IMR-90 (cell line): ENCODE data around the gene ATG7. TPM values are rescaled to one million over a fixed set of nuclear protein-coding genes. Genes with fewer than 3 reads are reported as not detected.

Experiments used
- ATAC-seq: fragments of 200-7000 bp; cut with Tn5 transposase; 2 replicates; pipeline ENCODE4 v1.9.1; 2020; ENCODE audit warnings: low read depth, mild to moderate bottlenecking, moderate library complexity
- BruUV-seq: library from RNA; stranded (reverse); fragments of 400-500 nt; replicated peaks from 2 replicates; lab custom pipeline; 2021; lab: Mats Ljungman, UMichigan
- CTCF ChIA-PET: fragments of 300-600 bp; formaldehyde crosslinking; extraction: SDS; loops from one replicate; lab custom pipeline; 2021; ENCODE audit warnings: antibody characterized with exemption; lab: Yijun Ruan, JAX
- POLR2A ChIA-PET: fragments of 300-600 bp; sonication (Branson Sonifier 250); formaldehyde crosslinking; loops from one replicate; lab custom pipeline; 2022; ENCODE audit warnings: antibody characterized with exemption; ENCODE audit not compliant: unreplicated experiment; lab: Charles Lee
- DNase-seq: peaks from one replicate; pipeline ENCODE4 v3.0.0; 2013
- H2AFZ ChIP-seq: replicated peaks from 2 replicates; pipeline ENCODE3; 2013; ENCODE audit warnings: low read length, mild to moderate bottlenecking; ENCODE audit not compliant: poor library complexity
- H2AK5ac ChIP-seq: 2 replicates; pipeline ENCODE4 v1.6.1; 2013; ENCODE audit warnings: low read depth, low read length, inconsistent platforms
- H2AK9ac ChIP-seq: replicated peaks from 2 replicates; pipeline ENCODE3; 2013; ENCODE audit warnings: mild to moderate bottlenecking, low read depth, low read length, moderate library complexity; ENCODE audit not compliant: poor library complexity
- H2BK120ac ChIP-seq: 2 replicates; pipeline ENCODE4 v1.6.1; 2013; ENCODE audit warnings: low read depth, low read length, inconsistent platforms
- H2BK15ac ChIP-seq: 3 replicates; pipeline ENCODE4 v1.6.1; 2013; ENCODE audit warnings: low read depth, low read length, inconsistent platforms
- H2BK20ac ChIP-seq: 2 replicates; pipeline ENCODE4 v1.6.1; 2013; ENCODE audit warnings: low read depth, mild to moderate bottlenecking, inconsistent platforms, low read length, moderate library complexity
- H2BK5ac ChIP-seq: 2 replicates; pipeline ENCODE4 v1.6.1; 2013; ENCODE audit warnings: mild to moderate bottlenecking, low read depth, low read length, inconsistent platforms; ENCODE audit not compliant: poor library complexity, severe bottlenecking
- H3K14ac ChIP-seq: replicated peaks from 2 replicates; pipeline ENCODE4 v1.6.1; 2013; ENCODE audit warnings: low read depth, low read length, inconsistent platforms
- H3K18ac ChIP-seq: 2 replicates; pipeline ENCODE4 v1.6.1; 2013; ENCODE audit warnings: low read depth, low read length, control low read depth
- H3K23ac ChIP-seq: 2 replicates; pipeline ENCODE4 v1.6.1; 2013; ENCODE audit warnings: low read depth, low read length, inconsistent platforms
- H3K27ac ChIP-seq: 2 replicates; pipeline ENCODE4 v1.5.1; 2013; ENCODE audit warnings: mild to moderate bottlenecking, control low read depth, low read length; ENCODE audit not compliant: insufficient read depth
- H3K27me3 ChIP-seq: 2 replicates; pipeline ENCODE4 v1.6.1; 2013; ENCODE audit warnings: low read length; ENCODE audit not compliant: control insufficient read depth, insufficient read depth
- H3K36me3 ChIP-seq: 2 replicates; pipeline ENCODE4 v1.6.1; 2013; ENCODE audit warnings: low read length, mixed read lengths; ENCODE audit not compliant: control insufficient read depth, insufficient read depth
- H3K4ac ChIP-seq: 2 replicates; pipeline ENCODE4 v1.6.1; 2013; ENCODE audit warnings: low read depth, low read length, inconsistent platforms
- H3K4me1 ChIP-seq: 2 replicates; pipeline ENCODE4 v1.6.1; 2013; ENCODE audit warnings: low read length, mixed read lengths; ENCODE audit not compliant: control insufficient read depth, insufficient read depth
- H3K4me2 ChIP-seq: 2 replicates; pipeline ENCODE4 v1.6.1; 2013; ENCODE audit warnings: low read depth, mild to moderate bottlenecking, control low read depth, low read length, moderate library complexity
- H3K4me3 ChIP-seq: 2 replicates; pipeline ENCODE4 v1.5.1; 2013; ENCODE audit warnings: low read depth, mild to moderate bottlenecking, control low read depth, low read length, moderate library complexity; ENCODE audit not compliant: insufficient read depth
- H3K56ac ChIP-seq: 2 replicates; pipeline ENCODE4 v1.6.1; 2013; ENCODE audit warnings: low read length, inconsistent platforms; ENCODE audit not compliant: insufficient read depth; ENCODE audit errors: extremely low read depth
- H3K79me1 ChIP-seq, 2 experiments: 2 replicates each; pipeline ENCODE4 v1.6.1; 2013; ENCODE audit warnings: low read length in 2 of 2, inconsistent platforms in 1 of 2, low read depth in 1 of 2
- H3K9ac ChIP-seq: 2 replicates; pipeline ENCODE4 v1.6.1; 2013; ENCODE audit warnings: low read depth, low read length, control low read depth
- H3K9me1 ChIP-seq: 2 replicates; pipeline ENCODE4 v1.6.1; 2013; ENCODE audit warnings: low read length, inconsistent platforms; ENCODE audit not compliant: insufficient read depth
- H3K9me3 ChIP-seq: 2 replicates; pipeline ENCODE4 v1.6.1; 2013; ENCODE audit warnings: low read length; ENCODE audit not compliant: control insufficient read depth, insufficient read depth
- H4K20me1 ChIP-seq: 2 replicates; pipeline ENCODE4 v1.6.1; 2013; ENCODE audit warnings: low read length, inconsistent platforms; ENCODE audit not compliant: insufficient read depth
- H4K5ac ChIP-seq: 2 replicates; pipeline ENCODE4 v1.6.1; 2013; ENCODE audit warnings: mild to moderate bottlenecking, low read depth, low read length, control low read depth
- H4K8ac ChIP-seq, 2 experiments: 2 replicates each; pipeline ENCODE4 v1.6.1; 2013; ENCODE audit warnings: low read depth in 2 of 2, low read length in 2 of 2, control low read depth in 1 of 2, inconsistent platforms in 1 of 2
- H4K91ac ChIP-seq: 2 replicates; pipeline ENCODE4 v1.6.1; 2013; ENCODE audit warnings: low read depth, low read length, inconsistent platforms; ENCODE audit not compliant: insufficient read depth
- BHLHE40 ChIP-seq: fragments of 150-350 bp; IDR thresholded peaks from 2 replicates; pipeline ENCODE4 v1.6.1; 2016; ENCODE audit warnings: mild to moderate bottlenecking, low read depth, low read length
- CEBPB ChIP-seq: IDR thresholded peaks from 2 replicates; pipeline ENCODE4 v1.6.1; 2012; ENCODE audit warnings: low read depth, low read length, improper control_type of control experiment
- CHD1 ChIP-seq: IDR thresholded peaks from 2 replicates; pipeline ENCODE4 v1.6.1; 2012; ENCODE audit warnings: low read depth, low read length, improper control_type of control experiment
- FOS ChIP-seq: fragments of 150-350 bp; IDR thresholded peaks from 2 replicates; pipeline ENCODE4 v1.6.1; 2016; ENCODE audit warnings: low read depth, low read length
- MAFK ChIP-seq: IDR thresholded peaks from 2 replicates; pipeline ENCODE4 v1.6.1; 2012; ENCODE audit warnings: low read depth, low read length, improper control_type of control experiment
- MAZ ChIP-seq: IDR thresholded peaks from 2 replicates; pipeline ENCODE4 v1.6.1; 2012; ENCODE audit warnings: low read depth, mild to moderate bottlenecking, low read length, improper control_type of control experiment, moderate library complexity, borderline replicate concordance
- MXI1 ChIP-seq: IDR thresholded peaks from 2 replicates; pipeline ENCODE4 v1.6.1; 2012; ENCODE audit warnings: low read depth, mild to moderate bottlenecking, low read length, moderate library complexity, borderline replicate concordance
- NFE2L2 ChIP-seq: fragments of 150-350 bp; IDR thresholded peaks from 2 replicates; pipeline ENCODE4 v1.6.1; 2016; ENCODE audit warnings: low read depth, mild to moderate bottlenecking, low read length
- RAD21 ChIP-seq: IDR thresholded peaks from 2 replicates; pipeline ENCODE4 v1.6.1; 2012; ENCODE audit warnings: low read length, improper control_type of control experiment
- RCOR1 ChIP-seq: IDR thresholded peaks from 2 replicates; pipeline ENCODE4 v1.6.1; 2012; ENCODE audit warnings: mild to moderate bottlenecking, low read length, improper control_type of control experiment; ENCODE audit not compliant: insufficient replicate concordance
- RFX5 ChIP-seq: IDR thresholded peaks from 2 replicates; pipeline ENCODE4 v1.8.0; 2012; ENCODE audit warnings: low read depth, mild to moderate bottlenecking, low read length, moderate library complexity
- SMC3 ChIP-seq: fragments of 150-350 bp; IDR thresholded peaks from 2 replicates; pipeline ENCODE4 v1.6.1; 2016; ENCODE audit warnings: low read depth, mild to moderate bottlenecking, antibody characterized with exemption, low read length, moderate library complexity
- WGBS, 2 experiments: methylation state at CpG; one replicate each; pipeline versions ENCODE4 v1.1.5 to v1.1.7; 2013; ENCODE audit warnings: missing lambda C conversion rate in 2 of 2; ENCODE audit not compliant: insufficient read length in 1 of 2; ENCODE audit errors: extremely low coverage in 2 of 2; 5-methylcytosine and 5-hydroxymethylcytosine counted together
- dilution Hi-C: fragments of 300-500 bp; cut with HindIII; formaldehyde crosslinking; loops from one replicate; pipeline ENCODE4 v1.14.3; 2018; ENCODE audit warnings: low sequenced_read_pairs; ENCODE audit not compliant: unreplicated experiment
- in situ Hi-C: fragments of 300-500 bp; cut with MboI; formaldehyde crosslinking; loops from 3 replicates; pipeline ENCODE4 v1.14.3; 2019; ENCODE audit warnings: low sequenced_read_pairs, inconsistent platforms, mixed read lengths
- intact Hi-C: fragments of 100-400 bp; cut with micrococcal nuclease; formaldehyde crosslinking; loops from 2 replicates; pipeline ENCODE4 v1.10.0; 2022
- polyA plus RNA-seq, 3 experiments: library from polyadenylated mRNA; depleted of rRNA; stranded (reverse); fragments of >200 nt; gene quantifications; 2 replicates each; pipeline ENCODE4 v1.2.3, GENCODE V29; 2012; ENCODE audit warnings: low replicate concordance in 1 of 3
- total RNA-seq: library from RNA; depleted of rRNA; stranded (reverse); fragments of >200 nt; gene quantifications from 2 replicates; pipeline ENCODE4 v1.2.3, GENCODE V29; 2012
- TF ChIP-seq, protein P1 (sequence below): fragments of 150-350 bp; IDR thresholded peaks from 2 replicates; pipeline ENCODE4 v1.6.1; 2016; ENCODE audit warnings: low read depth, mild to moderate bottlenecking, low read length, moderate library complexity, borderline replicate concordance
- TF ChIP-seq, protein P2 (sequence below): conservative IDR thresholded peaks from 2 replicates; pipeline ENCODE4 v1.5.1; 2012; ENCODE audit warnings: mild to moderate bottlenecking, low read depth, low read length, improper control_type of control experiment

Gene ATG7
- total and polyA plus RNA-seq, 2 of the 4 experiments (the other 2 are of a cell fraction) = 15.6 to 51.4 TPM

DNA sequence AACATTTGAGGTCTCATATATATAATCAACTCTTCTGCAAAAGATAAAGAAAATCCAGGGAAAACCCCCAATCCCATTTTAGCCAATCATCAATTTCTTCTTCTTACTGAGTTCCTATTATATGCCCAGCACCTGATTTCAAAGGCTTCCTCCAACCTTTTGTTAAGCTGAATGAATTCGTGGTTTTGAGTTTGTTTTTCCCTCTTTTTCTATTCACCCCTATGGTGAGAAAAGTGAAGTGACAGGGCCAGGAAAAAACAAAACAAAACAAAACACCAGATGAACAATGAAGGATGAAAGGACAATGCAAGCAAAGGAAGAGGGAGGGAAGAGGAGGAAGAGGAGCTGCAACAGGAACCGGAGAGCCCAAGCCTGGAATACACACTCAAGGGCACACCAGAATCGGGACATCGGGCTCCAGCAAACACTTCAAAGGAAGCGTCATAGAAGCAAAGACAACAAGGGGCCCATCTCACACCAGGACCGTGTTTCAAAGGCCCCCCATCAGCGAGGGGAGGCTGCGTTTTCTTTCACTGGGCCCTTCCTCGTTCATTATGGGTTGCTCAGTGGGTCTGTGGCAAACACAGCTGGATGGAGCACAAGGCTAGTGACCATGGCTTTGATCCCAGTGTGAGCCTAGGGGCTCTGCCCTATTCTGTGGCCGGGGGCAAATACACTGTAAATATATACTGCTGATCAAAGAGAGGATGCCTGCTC lies 321.3 kb downstream of the ATG7 start:
- in situ Hi-C loops (no loop called here), intact Hi-C loops (no loop called here), dilution Hi-C loops (no loop called here)
- H4K5ac ChIP-seq = peak overlapping the region; percentile 27
- WGBS, 2 experiments = 33% methylated on average over 3 of the region's 10 CpGs; no CpG with 5 or more reads in 1 of the 2 experiments
- peak overlapping the region; percentile 43 to 62; a peak in 3 of 4 replicates for H4K8ac ChIP-seq
- peak overlapping the region; percentile 8 for H2AFZ ChIP-seq
- H3K4me1 ChIP-seq = peaks cover 39% of the 10 kb centered on the region
- peak overlapping the region; percentile 38 for H3K27ac ChIP-seq
- ATAC-seq = no peak
- peak overlapping the region; percentile 93 for H3K14ac ChIP-seq
- H2BK20ac ChIP-seq = 0 out of 2 replicates have a peak overlapping the region, but pooled peaks have one; percentile 43
- H3K23ac ChIP-seq = peak overlapping the region; percentile 39
- H4K91ac ChIP-seq = peak overlapping the region; percentile 17; the same call in 1 of the 2 replicates
- peak overlapping the region; percentile 5; the same call in 1 of the 2 replicates for H3K18ac ChIP-seq
- H3K79me1 ChIP-seq = peaks cover 22 to 86% of the 10 kb centered on the region in 2 experiments
- peaks cover 13% of the 10 kb centered on the region for H3K36me3 ChIP-seq
- no peak overlapping the region for H3K4me3 ChIP-seq
- H2AK5ac ChIP-seq = peak overlapping the region; percentile 63
- DNase-seq = no peak
- POLR2A ChIA-PET = interaction anchor here (0.6 kb wide), 1 partner anchor 24 kb away, joined by 3 read pairs; no protein-coding TSS in a partner anchor
- no peak overlapping the region for H3K4me2 ChIP-seq
- H3K9me1 ChIP-seq = peaks cover 44% of the 10 kb centered on the region
- H3K56ac ChIP-seq = no peak overlapping the region; the same call in 1 of the 2 replicates
- H2BK5ac ChIP-seq = peak overlapping the region; percentile 94
- peaks cover 40% of the 10 kb centered on the region for H4K20me1 ChIP-seq
- H2BK120ac ChIP-seq = peak overlapping the region; percentile 89
- H3K9ac ChIP-seq = 0 out of 2 replicates have a peak overlapping the region, but pooled peaks have one; percentile 1
- BruUV-seq = no TSS peak
- H3K9me3 ChIP-seq = no peaks in the 10 kb centered on the region
- CTCF ChIA-PET = no interaction called here
- H2BK15ac ChIP-seq = peak overlapping the region; percentile 81; the same call in 1 of the 3 replicates
- H3K4ac ChIP-seq = peak overlapping the region; percentile 96
- H3K27me3 ChIP-seq = no peaks in the 10 kb centered on the region
- H2AK9ac ChIP-seq = peak overlapping the region; percentile 23
- no peak for TF ChIP-seq RCOR1
- TF ChIP-seq RAD21 = no peak
- no peak for TF ChIP-seq CHD1
- TF ChIP-seq MAFK = no peak
- TF ChIP-seq SMC3 = no peak
- TF ChIP-seq FOS = no peak
- no peak for TF ChIP-seq RFX5
- no peak for TF ChIP-seq CEBPB
- no peak for TF ChIP-seq BHLHE40
- TF ChIP-seq MXI1 = no peak
- no peak for TF ChIP-seq NFE2L2
- no peak for TF ChIP-seq MAZ
- TF ChIP-seq, protein P1, sequence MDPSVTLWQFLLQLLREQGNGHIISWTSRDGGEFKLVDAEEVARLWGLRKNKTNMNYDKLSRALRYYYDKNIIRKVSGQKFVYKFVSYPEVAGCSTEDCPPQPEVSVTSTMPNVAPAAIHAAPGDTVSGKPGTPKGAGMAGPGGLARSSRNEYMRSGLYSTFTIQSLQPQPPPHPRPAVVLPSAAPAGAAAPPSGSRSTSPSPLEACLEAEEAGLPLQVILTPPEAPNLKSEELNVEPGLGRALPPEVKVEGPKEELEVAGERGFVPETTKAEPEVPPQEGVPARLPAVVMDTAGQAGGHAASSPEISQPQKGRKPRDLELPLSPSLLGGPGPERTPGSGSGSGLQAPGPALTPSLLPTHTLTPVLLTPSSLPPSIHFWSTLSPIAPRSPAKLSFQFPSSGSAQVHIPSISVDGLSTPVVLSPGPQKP = no peak
- TF ChIP-seq, protein P2, sequence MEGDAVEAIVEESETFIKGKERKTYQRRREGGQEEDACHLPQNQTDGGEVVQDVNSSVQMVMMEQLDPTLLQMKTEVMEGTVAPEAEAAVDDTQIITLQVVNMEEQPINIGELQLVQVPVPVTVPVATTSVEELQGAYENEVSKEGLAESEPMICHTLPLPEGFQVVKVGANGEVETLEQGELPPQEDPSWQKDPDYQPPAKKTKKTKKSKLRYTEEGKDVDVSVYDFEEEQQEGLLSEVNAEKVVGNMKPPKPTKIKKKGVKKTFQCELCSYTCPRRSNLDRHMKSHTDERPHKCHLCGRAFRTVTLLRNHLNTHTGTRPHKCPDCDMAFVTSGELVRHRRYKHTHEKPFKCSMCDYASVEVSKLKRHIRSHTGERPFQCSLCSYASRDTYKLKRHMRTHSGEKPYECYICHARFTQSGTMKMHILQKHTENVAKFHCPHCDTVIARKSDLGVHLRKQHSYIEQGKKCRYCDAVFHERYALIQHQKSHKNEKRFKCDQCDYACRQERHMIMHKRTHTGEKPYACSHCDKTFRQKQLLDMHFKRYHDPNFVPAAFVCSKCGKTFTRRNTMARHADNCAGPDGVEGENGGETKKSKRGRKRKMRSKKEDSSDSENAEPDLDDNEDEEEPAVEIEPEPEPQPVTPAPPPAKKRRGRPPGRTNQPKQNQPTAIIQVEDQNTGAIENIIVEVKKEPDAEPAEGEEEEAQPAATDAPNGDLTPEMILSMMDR = no peak
